Measurements from ENCODE around the gene NMNAT3.
"Not testable (repeated sequence)": the region's sequence is repeated elsewhere in the genome, so short reads cannot be mapped to it uniquely, and the experiment has no call there.

The NMNAT3 gene

GRCh38 chr3:139602003-139602402 lies 75.8 kb downstream of the NMNAT3 start:
- H3K4me1 ChIP-seq (ENCODE audit: insufficient read depth, low read length, severe bottlenecking) = no peaks in the 10 kb centered on the region
- no peak overlapping the region for H2AFZ ChIP-seq (ENCODE audit: low read length)
- H3F3A ChIP-seq (ENCODE audit: insufficient read depth, low read length) = no peaks in the 10 kb centered on the region
- no peak for TF ChIP-seq EZH2 (IDR thresholded peaks at IDR 0.05; ENCODE audit: borderline replicate concordance, low read length)
- no peak for TF ChIP-seq CTCF (IDR thresholded peaks at IDR 0.05; ENCODE audit: low read length)
- no peaks in the 10 kb centered on the region for H3K9me2 ChIP-seq (ENCODE audit: low read depth, low read length)
- no peak overlapping the region for H3K4me3 ChIP-seq (ENCODE audit: low read depth, low read length, poor library complexity, severe bottlenecking)
- no peak overlapping the region for H3K9ac ChIP-seq (ENCODE audit: low read length)
- H3K27ac ChIP-seq (ENCODE audit: low read depth, low read length, poor library complexity, severe bottlenecking) = no peak overlapping the region
- H3K9me3 ChIP-seq (ENCODE audit: low read length) = no peaks in the 10 kb centered on the region
- no peaks in the 10 kb centered on the region for H3K79me2 ChIP-seq (ENCODE audit: insufficient read depth, low read length)
- no peak overlapping the region for H3K4me2 ChIP-seq (ENCODE audit: low read length)
- H3K27me3 ChIP-seq (ENCODE audit: insufficient read depth, low read length) = no peaks in the 10 kb centered on the region
- no peaks in the 10 kb centered on the region for H4K20me1 ChIP-seq (ENCODE audit: insufficient read depth, low read length)
- H3K36me3 ChIP-seq (ENCODE audit: insufficient read depth, low read length) = no peaks in the 10 kb centered on the region

- Histone ChIP-seq H3F3A (ENCODE audit: insufficient read depth, low read length) (no peaks in the 10 kb centered on the region), H2AFZ (ENCODE audit: low read length) (no peak overlapping the region), H3K27ac (ENCODE audit: low read depth, low read length, poor library complexity, severe bottlenecking) (no peak overlapping the region), H3K4me1 (ENCODE audit: insufficient read depth, low read length, severe bottlenecking) (no peaks in the 10 kb centered on the region), H3K9me3 (ENCODE audit: low read length) (no peaks in the 10 kb centered on the region), H3K4me3 (ENCODE audit: low read depth, low read length, poor library complexity, severe bottlenecking) (no peak overlapping the region), H3K36me3 (ENCODE audit: insufficient read depth, low read length) (no peaks in the 10 kb centered on the region), H3K9me2 (ENCODE audit: low read depth, low read length) (no peaks in the 10 kb centered on the region), H4K20me1 (ENCODE audit: insufficient read depth, low read length) (no peaks in the 10 kb centered on the region), H3K9ac (ENCODE audit: low read length) (no peak overlapping the region), H3K27me3 (ENCODE audit: insufficient read depth, low read length) (no peaks in the 10 kb centered on the region), H3K79me2 (ENCODE audit: insufficient read depth, low read length) (no peaks in the 10 kb centered on the region), H3K4me2 (ENCODE audit: low read length) (no peak overlapping the region)
- no peak for TF ChIP-seq EZH2 (IDR thresholded peaks at IDR 0.05; ENCODE audit: borderline replicate concordance, low read length)
- no peak for TF ChIP-seq CTCF (IDR thresholded peaks at IDR 0.05; ENCODE audit: low read length)
Measured at GRCh38 chr3:139601191-139601961, 76.4 kb downstream of the NMNAT3 start.

- Histone ChIP-seq H4K20me1 (ENCODE audit: insufficient read depth, low read length) (no peaks in the 10 kb centered on the region), H3K79me2 (ENCODE audit: insufficient read depth, low read length) (no peaks in the 10 kb centered on the region), H3K9ac (ENCODE audit: low read length) (no peak overlapping the region), H3K9me3 (ENCODE audit: low read length) (no peaks in the 10 kb centered on the region), H3K4me3 (ENCODE audit: low read depth, low read length, poor library complexity, severe bottlenecking) (no peak overlapping the region), H3K9me2 (ENCODE audit: low read depth, low read length) (no peaks in the 10 kb centered on the region), H3K36me3 (ENCODE audit: insufficient read depth, low read length) (no peaks in the 10 kb centered on the region), H2AFZ (ENCODE audit: low read length) (no peak overlapping the region), H3F3A (ENCODE audit: insufficient read depth, low read length) (no peaks in the 10 kb centered on the region), H3K27ac (ENCODE audit: low read depth, low read length, poor library complexity, severe bottlenecking) (no peak overlapping the region), H3K4me2 (ENCODE audit: low read length) (no peak overlapping the region), H3K27me3 (ENCODE audit: insufficient read depth, low read length) (no peaks in the 10 kb centered on the region), H3K4me1 (ENCODE audit: insufficient read depth, low read length, severe bottlenecking) (no peaks in the 10 kb centered on the region)
- TF ChIP-seq CTCF (IDR thresholded peaks at IDR 0.05; ENCODE audit: low read length) (no peak), EZH2 (IDR thresholded peaks at IDR 0.05; ENCODE audit: borderline replicate concordance, low read length) (no peak)
Measured at GRCh38 chr3:139597947-139598346, 79.8 kb downstream of the NMNAT3 start.

GRCh38 chr3:139591186-139591585 lies 86.6 kb downstream of the NMNAT3 start:
- not testable (repeated sequence) for H3K27me3 ChIP-seq (ENCODE audit: insufficient read depth, low read length); H3F3A ChIP-seq (ENCODE audit: insufficient read depth, low read length); H3K9me3 ChIP-seq (ENCODE audit: low read length); H3K27ac ChIP-seq (ENCODE audit: low read depth, low read length, poor library complexity, severe bottlenecking); H3K4me2 ChIP-seq (ENCODE audit: low read length); H3K79me2 ChIP-seq (ENCODE audit: insufficient read depth, low read length); H3K4me3 ChIP-seq (ENCODE audit: low read depth, low read length, poor library complexity, severe bottlenecking); H3K9me2 ChIP-seq (ENCODE audit: low read depth, low read length); H3K36me3 ChIP-seq (ENCODE audit: insufficient read depth, low read length); H2AFZ ChIP-seq (ENCODE audit: low read length); H4K20me1 ChIP-seq (ENCODE audit: insufficient read depth, low read length); H3K9ac ChIP-seq (ENCODE audit: low read length); H3K4me1 ChIP-seq (ENCODE audit: insufficient read depth, low read length, severe bottlenecking)

Data from OCI-LY1 (cell line).